LNCAP (cell line): ENCODE measurements around the gene PTPRG.
A peak's percentile ranks its signal among the peaks of the same experiment; 100 is the strongest.

Experiments used
- TF ChIP-seq, protein P1 (sequence below): fragments of 450-650 bp; IDR thresholded peaks from 2 replicates; pipeline ENCODE4 v1.5.1; 2017; ENCODE audit warnings: mild to moderate bottlenecking

The PTPRG gene

DNA sequence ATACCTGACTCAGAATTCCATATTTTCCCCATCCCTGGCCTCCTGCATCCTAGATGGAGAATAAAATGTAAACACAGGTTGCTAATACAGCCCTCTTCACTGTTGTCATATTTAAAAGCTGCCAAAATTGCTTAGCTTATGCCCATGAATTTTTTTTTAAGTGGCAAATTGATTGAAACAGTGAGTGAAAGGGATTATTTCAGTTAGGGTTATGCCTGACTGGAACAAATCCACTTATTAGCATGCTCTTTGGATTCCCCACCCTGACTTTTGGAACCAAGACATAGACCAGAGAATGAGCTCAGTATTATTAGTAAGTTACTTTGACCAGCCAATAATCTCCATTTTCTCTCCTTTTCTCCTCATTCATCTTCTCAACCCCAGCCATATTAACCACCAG is 567.3 kb downstream of the PTPRG start:
- TF ChIP-seq, protein P1, sequence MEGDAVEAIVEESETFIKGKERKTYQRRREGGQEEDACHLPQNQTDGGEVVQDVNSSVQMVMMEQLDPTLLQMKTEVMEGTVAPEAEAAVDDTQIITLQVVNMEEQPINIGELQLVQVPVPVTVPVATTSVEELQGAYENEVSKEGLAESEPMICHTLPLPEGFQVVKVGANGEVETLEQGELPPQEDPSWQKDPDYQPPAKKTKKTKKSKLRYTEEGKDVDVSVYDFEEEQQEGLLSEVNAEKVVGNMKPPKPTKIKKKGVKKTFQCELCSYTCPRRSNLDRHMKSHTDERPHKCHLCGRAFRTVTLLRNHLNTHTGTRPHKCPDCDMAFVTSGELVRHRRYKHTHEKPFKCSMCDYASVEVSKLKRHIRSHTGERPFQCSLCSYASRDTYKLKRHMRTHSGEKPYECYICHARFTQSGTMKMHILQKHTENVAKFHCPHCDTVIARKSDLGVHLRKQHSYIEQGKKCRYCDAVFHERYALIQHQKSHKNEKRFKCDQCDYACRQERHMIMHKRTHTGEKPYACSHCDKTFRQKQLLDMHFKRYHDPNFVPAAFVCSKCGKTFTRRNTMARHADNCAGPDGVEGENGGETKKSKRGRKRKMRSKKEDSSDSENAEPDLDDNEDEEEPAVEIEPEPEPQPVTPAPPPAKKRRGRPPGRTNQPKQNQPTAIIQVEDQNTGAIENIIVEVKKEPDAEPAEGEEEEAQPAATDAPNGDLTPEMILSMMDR, result no peak

DNA sequence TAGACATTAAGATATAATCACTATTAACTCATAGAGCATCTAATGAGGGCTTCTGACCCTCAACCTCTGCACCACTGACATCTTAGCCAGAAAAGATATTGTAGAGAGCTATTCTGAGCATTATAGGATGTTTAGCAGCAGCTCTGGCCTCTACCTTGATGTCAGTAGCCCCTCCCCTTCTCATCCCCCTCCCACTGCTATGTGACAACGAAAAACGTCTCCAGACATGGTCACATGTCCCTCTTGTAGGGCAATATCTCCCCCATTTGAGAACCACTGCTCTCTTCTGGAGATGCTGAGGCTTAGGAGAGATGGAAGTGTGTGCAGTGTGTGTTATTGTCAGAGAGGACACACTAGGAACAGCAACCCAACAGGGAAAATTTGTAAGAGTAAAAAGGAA is 569.7 kb downstream of the PTPRG start:
- TF ChIP-seq, protein P1, result no peak

DNA sequence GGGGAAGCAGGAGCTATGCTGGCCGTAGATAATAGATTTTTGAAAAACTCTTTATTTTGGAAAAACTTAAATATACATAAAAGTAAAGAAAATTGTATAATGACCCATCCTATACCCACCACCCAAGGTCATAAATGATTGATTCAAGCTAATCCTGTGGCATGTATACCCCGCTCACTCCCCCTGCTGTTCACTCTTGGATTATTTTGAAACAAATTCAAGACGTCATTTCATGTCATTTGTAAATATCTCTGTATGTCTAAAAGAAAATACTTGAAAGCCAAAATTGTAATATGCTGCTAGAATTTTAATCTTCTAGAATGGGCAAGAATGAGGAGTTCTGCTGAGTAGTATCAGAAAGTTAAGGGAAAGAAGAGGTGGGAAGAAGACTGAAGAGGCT is 570.2 kb downstream of the PTPRG start:
- TF ChIP-seq, protein P1, result peak; percentile 60; the same call in 1 of the 2 replicates

- TF ChIP-seq, protein P1, result no peak
These were observed 570.7 kb downstream of the PTPRG start for GRCh38 chr3:62132027-62132602.

DNA sequence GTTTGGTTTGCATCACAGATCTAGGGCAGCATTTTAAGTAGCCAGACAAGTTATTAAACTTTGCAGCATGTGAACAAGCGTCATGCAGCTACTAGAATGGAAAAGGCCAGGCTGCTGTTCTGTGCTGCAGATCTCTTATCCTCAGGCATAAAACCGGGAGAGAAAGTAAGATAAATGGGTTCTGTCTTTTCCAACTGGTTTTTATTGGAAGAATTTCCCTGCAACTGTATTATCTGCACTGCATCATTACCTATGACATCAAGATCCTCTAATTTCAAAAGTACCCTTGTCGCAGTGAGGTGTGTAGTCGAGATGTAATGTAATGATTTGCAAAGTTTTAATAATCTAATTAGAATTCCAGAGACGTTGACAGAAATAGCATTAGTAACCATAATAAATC is 571.6 kb downstream of the PTPRG start:
- TF ChIP-seq, protein P1, result no peak

DNA sequence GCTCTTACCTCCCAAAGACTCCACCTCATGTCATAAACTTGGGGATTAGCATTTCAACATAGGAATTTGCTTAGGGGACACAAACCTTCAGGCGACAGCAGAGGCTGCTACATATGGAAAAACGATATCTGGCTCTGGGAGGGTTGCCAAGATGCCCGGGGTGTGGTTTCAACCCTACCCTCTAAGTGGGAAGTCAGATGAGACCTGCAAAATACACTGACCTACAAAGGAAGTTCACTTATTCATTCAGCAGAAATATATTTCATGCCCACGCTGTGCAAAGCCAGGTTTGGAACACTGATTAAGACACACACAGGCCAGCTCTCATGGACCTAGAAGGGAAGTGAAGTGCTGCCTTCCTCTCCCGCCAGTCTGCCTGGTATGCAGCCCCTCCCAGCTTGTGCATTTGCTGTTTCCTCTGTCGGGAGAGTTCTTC is 572.7 kb downstream of the PTPRG start:
- TF ChIP-seq, protein P1, result no peak

DNA sequence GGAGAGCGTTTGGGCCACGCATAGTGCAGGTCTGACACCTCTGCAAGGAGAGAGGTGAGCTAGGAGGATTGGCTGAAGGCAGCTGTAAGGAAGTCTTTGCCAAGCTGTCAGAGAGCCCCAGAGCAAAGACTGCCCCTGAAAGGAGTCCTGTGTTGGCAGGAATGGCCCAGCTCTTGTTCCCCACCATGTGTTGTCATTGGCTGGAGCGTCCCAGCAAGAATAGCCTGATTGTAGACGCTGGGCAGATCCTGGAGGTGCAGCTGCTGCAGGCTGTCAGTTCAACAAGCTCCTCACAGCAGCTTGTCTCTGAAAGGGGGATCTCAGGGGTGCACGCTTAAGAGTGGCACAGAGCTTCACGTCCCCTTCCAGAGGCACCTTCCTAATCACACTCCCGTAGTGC is 574.4 kb downstream of the PTPRG start:
- TF ChIP-seq, protein P1, result no peak

GRCh38 chr3:62139957-62140356 is 578.6 kb downstream of the PTPRG start:
- TF ChIP-seq, protein P1, result no peak
